Measurements from ENCODE around the gene ACVR2A. TPM values are rescaled to one million over a fixed set of nuclear protein-coding genes. Genes with fewer than 3 reads are reported as not detected.

Gene ACVR2A
- total RNA-seq, 1 experiment from 2014 or later: 13.4 TPM

DNA sequence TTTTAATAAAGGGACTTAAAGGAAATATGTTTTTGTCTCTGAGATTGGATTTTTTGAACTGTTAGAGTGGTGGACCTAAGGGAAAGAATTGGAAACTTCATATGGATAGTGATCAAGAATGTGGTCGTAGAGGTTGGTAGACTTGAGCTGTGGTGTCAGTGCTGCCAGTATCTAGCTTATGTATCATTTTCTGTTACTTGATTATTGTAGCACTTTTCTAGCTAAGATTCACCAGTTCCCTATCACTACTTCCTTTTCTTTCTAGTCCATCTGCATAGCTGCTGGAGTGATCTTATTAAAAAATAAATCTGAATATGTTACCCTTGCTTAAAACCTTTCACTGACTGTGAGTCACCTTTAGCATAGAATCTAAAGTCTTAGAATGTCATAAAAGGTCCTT is 6.0 kb downstream of the ACVR2A start:
- no peak overlapping the region for H2BK20ac ChIP-seq (ENCODE audit: low read depth, low read length, poor library complexity, severe bottlenecking)
- no peak overlapping the region for H3K14ac ChIP-seq (ENCODE audit: insufficient read depth, low read length)
- peaks cover 2% of the 10 kb centered on the region for H3K79me1 ChIP-seq (ENCODE audit: insufficient read depth, low read depth, low read length, poor library complexity, severe bottlenecking)
- no peak overlapping the region for H3K9ac ChIP-seq (ENCODE audit: extremely low read depth, insufficient read length, low read length)
- no peak overlapping the region for H4K91ac ChIP-seq (ENCODE audit: insufficient read length, low read depth, low read length)
- H3K18ac ChIP-seq (ENCODE audit: insufficient read length, low read depth, low read length): no peak overlapping the region
- Mint-ChIP-seq H3K27me3 (ENCODE audit: low read depth) (no peaks in the 10 kb centered on the region), H3K36me3 (ENCODE audit: insufficient read depth in 1 of 3, low read depth in 3 of 3) (no peaks in the 10 kb centered on the region), H3K9me3 (no peaks in the 10 kb centered on the region), H3K4me1 (peaks cover 36 to 37% of the 10 kb centered on the region in 2 experiments), H3K4me3 (no peak overlapping the region), H3K27ac (no peak overlapping the region)
- H2BK12ac ChIP-seq (ENCODE audit: insufficient read length, low read depth, low read length): no peak overlapping the region
- H2AFZ ChIP-seq (ENCODE audit: low read length): no peak overlapping the region
- no peak overlapping the region for H3K4ac ChIP-seq (ENCODE audit: low read depth, low read length)
- no peak overlapping the region for H2AK5ac ChIP-seq (ENCODE audit: insufficient read length, low read length)
- TF ChIP-seq, protein P1, sequence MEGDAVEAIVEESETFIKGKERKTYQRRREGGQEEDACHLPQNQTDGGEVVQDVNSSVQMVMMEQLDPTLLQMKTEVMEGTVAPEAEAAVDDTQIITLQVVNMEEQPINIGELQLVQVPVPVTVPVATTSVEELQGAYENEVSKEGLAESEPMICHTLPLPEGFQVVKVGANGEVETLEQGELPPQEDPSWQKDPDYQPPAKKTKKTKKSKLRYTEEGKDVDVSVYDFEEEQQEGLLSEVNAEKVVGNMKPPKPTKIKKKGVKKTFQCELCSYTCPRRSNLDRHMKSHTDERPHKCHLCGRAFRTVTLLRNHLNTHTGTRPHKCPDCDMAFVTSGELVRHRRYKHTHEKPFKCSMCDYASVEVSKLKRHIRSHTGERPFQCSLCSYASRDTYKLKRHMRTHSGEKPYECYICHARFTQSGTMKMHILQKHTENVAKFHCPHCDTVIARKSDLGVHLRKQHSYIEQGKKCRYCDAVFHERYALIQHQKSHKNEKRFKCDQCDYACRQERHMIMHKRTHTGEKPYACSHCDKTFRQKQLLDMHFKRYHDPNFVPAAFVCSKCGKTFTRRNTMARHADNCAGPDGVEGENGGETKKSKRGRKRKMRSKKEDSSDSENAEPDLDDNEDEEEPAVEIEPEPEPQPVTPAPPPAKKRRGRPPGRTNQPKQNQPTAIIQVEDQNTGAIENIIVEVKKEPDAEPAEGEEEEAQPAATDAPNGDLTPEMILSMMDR (conservative IDR thresholded peaks at IDR 0.05): no peak
- no peak overlapping the region for H3K23ac ChIP-seq (ENCODE audit: insufficient read length, low read depth, low read length)
- no peak overlapping the region for H4K5ac ChIP-seq (ENCODE audit: insufficient read length, low read depth, low read length)
- no peak overlapping the region for H3K56ac ChIP-seq (ENCODE audit: insufficient read length, low read depth, low read length)
- no peak overlapping the region for H2BK120ac ChIP-seq (ENCODE audit: low read depth, low read length, poor library complexity, severe bottlenecking)
- no peak overlapping the region for H3K4me2 ChIP-seq (ENCODE audit: insufficient read depth, insufficient read length, low read length)
- no CpG with 5 or more reads among the region's 1 CpG for WGBS (ENCODE audit: extremely low coverage, insufficient read length, low lambda C conversion rate)
- DNase-seq: no peak
- H4K20me1 ChIP-seq (ENCODE audit: control insufficient read depth, insufficient read depth, insufficient read length): no peaks in the 10 kb centered on the region
- no peaks in the 10 kb centered on the region for H3K23me2 ChIP-seq (ENCODE audit: insufficient read length, low read depth, low read length, poor library complexity, severe bottlenecking)
- H3K4me1 ChIP-seq (ENCODE audit: insufficient read depth, low read length): peaks cover 6% of the 10 kb centered on the region; the same call in 1 of the 2 replicates
- H3K27ac ChIP-seq (ENCODE audit: insufficient read length, low read depth, low read length): no peak overlapping the region
- no peak overlapping the region for H2BK15ac ChIP-seq (ENCODE audit: low read depth, low read length)
- H3K79me2 ChIP-seq (ENCODE audit: insufficient read depth, low read length): peaks cover 19% of the 10 kb centered on the region; the same call in 1 of the 2 replicates
- H2BK5ac ChIP-seq (ENCODE audit: insufficient read length, low read length): no peak overlapping the region
- H4K8ac ChIP-seq (replicated peaks; ENCODE audit: insufficient read length, low read depth, low read length): no peak overlapping the region
- no peak overlapping the region for H3T11ph ChIP-seq (ENCODE audit: low read length)
- no peaks in the 10 kb centered on the region for H3K27me3 ChIP-seq (ENCODE audit: insufficient read depth, low read length)
- no peaks in the 10 kb centered on the region for H3K9me3 ChIP-seq (ENCODE audit: control insufficient read depth, low read depth, low read length)

All from H9 (cell line).